Stimulated activated CD4-positive, alpha-beta T cell treated with anti-CD3 and anti-CD28 coated beads, Interleukin-12 subunit alpha, Interleukin-12 subunit beta, amount 100 ng/mL, for 4 hours (primary cell): ENCODE data around the gene KCTD21.
A peak's percentile ranks its signal among the peaks of the same experiment; 100 is the strongest.

Experiments used
- DNase-seq: peaks from one replicate; pipeline ENCODE4 v3.0.0-alpha.2; 2020

The KCTD21 gene

GRCh38 chr11:78218707-78219492 lies 30.5 kb upstream of the KCTD21 start:
- DNase-seq, result no peak

GRCh38 chr11:78217650-78218541 lies 29.5 kb upstream of the KCTD21 start:
- no peak for DNase-seq

DNA sequence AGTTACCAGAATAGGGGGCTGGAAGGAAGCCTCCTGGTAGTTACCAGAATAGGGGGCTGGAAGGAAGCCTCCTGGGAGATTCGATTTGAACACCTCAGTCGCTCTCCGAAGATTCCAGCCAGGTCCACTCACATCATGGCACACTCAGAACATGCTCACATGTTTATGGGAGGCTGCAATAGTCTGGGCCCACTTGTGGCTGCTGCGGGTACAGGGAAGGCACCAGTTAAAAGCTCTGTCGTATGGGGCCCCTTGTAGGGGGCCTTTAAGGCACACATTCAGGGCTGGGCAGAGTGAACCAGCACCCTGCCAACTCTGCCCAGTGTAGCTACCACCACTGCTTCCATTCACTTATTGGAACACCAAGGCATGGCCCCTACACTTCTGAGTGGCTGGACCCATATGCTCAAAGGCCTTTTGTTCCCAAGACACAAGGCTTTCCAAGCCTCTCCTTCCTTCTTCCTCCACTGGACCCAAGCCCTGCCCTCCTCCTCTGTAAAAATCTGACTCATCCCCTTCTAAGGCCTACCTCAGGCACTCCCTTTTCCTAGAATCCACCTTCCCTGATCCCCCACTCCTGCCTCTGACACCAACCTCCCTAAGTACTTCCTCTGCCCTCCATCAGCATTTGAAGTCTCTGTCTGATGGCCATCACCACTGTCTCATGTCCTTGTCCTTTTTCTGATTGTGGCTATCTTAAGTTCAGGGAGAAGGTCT lies 28.3 kb upstream of the KCTD21 start:
- DNase-seq, result no peak

GRCh38 chr11:78216021-78216420 lies 27.6 kb upstream of the KCTD21 start:
- DNase-seq, result no peak

DNA sequence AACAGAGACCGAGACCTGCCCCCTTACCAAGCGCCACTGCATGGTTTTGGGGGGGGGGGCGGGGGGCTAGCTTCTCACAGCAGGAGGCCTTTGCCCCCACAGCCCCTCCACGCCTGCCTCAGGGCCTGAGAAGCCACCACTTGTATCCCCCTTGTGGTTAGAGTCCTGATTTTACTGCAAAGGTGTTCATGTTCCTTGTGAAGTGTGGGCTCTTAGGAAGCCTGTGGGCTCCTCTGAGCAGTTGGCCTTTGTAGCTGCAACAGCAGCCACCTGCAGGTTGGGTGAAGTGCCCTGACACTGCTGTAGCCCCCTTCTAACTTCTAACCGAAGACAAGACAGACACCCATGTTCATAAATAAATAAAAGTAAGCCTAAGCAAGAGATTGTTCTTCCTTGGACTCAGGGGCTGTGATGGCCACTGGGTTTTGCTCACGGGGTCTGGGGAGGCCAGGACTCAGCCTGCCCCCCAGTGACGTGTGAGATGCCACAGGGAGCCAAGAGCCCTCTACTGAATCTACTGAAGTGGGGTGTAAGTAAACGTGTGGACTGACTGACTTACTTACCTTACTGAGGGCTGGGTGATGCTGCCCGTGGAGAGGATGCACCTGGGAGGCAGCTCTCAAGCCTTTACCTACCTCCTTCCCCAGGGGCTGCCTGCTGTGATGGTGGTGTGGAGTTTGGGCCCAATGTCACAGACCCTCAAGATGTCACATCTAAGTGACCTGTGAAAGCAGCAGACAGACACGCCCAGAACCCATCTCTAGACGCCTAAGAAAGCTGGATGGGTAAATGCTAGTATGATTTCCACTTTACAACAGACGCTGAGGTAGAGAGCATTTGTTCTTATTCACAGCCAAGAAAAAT lies 26.1 kb upstream of the KCTD21 start:
- no peak for DNase-seq

DNA sequence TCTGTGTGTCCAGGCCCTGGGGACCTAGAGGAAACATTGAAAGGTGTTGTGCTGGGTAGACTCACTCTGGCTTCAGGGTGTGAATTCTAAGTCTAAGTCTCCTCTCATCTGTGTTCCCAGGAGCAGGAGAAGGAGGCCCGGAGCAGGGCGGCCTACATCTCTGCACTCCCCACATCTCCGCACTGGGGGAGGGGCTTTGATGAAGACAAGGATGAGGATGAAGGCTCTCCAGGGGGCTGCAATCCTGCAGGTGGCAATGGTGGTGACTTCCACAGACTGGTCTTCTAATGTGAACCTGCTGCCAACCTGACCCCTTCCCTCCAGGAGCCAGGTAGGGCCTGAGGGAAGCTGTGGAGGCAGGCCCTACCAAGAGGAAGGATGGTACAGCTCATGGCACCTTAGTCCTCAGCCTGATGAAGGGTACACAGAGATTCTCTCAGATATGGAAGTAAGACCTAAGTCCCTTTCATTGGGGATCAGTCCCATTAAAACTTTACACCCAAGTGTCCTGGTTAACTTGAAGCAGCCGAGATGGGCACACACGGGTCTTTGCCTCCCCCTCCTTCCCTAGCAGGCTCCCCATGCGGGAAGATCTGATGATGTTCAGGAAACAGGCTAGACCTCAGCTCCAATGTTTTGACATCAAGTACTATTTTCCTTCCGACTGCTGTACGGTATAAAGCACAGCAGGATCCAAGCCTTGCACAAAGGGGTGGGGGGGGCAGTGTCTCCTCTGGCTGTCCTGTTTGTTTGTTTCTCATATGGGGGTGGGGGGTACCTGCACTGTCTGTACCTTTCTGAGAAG lies 25.3 kb upstream of the KCTD21 start:
- no peak for DNase-seq

GRCh38 chr11:78212586-78213371 lies 24.4 kb upstream of the KCTD21 start:
- DNase-seq, result no peak

DNA sequence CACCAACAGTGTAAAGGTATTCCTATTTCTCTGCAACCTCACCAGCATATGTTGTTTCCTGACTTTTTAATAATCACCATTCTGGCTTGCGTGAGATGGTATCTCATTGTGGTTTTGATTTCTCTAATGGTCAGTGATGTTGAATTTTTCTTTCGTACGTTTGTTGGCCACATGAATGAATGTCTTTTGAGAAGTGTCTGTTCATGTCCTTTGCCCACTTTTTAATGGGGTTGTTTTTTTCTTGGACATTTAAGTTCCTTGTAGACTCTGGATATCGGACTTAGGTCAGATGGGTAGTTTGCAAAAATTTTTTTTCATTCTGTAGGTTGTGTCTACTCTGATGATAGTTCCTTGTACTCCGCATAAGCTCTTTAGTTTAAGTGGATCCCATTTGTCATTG lies 23.1 kb upstream of the KCTD21 start:
- DNase-seq, result no peak

- DNase-seq, result no peak
Observed at GRCh38 chr11:78210000-78210608, 21.7 kb upstream of the KCTD21 start.

GRCh38 chr11:78209478-78209877 lies 21.1 kb upstream of the KCTD21 start:
- DNase-seq, result no peak

- DNase-seq, result no peak
Observed at GRCh38 chr11:78208257-78209165, 20.1 kb upstream of the KCTD21 start.

DNA sequence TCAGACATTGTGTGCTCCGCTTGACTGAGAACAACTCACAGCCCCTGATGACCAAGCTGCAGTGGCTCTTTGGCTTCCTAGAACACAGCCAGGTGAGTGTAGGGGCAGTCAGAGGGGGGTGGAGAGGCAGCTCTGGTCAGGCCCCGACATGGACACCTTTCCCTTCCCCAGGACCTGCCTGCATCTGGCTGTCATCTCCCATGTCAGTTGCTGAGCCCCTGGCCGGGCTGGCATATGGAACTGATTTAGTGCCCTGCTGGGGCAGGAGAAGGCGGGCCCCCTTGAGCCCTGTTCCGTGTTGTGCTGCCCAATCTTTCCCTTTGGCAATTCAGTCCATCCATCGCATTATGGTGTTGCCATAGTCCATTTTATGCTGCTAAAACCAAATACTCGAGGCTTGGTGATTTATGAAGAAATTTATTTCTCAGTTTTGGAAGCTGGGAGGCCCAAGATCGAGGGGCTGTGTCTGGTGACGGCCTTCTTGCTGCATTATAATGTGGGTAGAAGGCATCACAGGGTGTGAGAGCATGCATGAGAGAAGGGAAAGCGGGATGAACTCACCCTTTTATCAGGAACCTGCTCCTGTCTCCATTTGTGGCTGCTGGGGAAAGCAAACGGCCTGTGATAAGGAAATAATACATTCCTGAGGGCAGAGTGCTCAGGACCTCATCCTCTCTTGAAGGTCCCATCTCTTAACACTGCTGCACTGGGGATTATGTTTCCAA lies 19.3 kb upstream of the KCTD21 start:
- no peak for DNase-seq

DNA sequence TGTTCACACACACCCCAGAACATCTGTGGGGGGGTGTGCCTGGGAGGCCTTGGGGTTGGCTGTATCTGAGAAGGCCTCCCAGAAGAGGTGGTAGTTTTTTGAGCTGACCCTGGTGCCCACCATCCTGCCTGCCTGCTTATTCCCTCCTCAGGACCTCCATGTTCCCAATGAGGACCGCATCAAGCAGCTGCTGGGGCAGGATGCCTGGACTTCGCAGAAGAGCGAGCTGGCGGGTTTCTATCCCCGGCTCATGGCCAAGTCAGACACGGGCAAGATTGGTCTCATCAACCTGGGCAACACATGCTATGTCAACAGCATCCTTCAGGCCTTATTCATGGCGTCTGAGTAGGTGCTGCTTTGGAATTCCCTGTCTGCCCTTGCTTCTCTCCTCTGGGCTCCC lies 17.3 kb upstream of the KCTD21 start:
- DNase-seq, result no peak

- DNase-seq, result no peak
Observed at GRCh38 chr11:78205256-78205655, 16.8 kb upstream of the KCTD21 start.

- DNase-seq, result no peak
Observed at GRCh38 chr11:78203184-78203583, 14.8 kb upstream of the KCTD21 start.

DNA sequence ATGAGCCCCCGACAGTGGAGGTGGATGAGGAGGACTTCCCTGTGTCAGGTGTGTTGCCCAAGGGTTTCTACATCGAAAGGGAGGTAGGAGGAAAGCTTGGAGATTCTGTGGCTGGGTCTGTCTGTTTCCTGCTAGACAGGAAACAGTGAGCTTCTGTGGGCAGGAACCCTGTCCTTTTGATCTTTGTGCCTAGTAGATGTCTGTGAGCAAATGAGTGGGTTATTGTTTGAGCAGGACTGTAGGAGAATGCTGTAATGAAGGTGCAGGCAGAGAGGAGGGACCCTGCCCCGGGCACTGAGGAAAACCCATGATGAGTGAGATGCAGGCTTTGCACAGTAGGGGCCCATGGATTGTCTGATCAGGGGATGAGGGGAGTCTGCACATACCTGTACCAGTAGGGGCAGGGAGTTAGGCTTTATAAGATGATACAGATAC lies 14.3 kb upstream of the KCTD21 start:
- DNase-seq, result peak; percentile 12

DNA sequence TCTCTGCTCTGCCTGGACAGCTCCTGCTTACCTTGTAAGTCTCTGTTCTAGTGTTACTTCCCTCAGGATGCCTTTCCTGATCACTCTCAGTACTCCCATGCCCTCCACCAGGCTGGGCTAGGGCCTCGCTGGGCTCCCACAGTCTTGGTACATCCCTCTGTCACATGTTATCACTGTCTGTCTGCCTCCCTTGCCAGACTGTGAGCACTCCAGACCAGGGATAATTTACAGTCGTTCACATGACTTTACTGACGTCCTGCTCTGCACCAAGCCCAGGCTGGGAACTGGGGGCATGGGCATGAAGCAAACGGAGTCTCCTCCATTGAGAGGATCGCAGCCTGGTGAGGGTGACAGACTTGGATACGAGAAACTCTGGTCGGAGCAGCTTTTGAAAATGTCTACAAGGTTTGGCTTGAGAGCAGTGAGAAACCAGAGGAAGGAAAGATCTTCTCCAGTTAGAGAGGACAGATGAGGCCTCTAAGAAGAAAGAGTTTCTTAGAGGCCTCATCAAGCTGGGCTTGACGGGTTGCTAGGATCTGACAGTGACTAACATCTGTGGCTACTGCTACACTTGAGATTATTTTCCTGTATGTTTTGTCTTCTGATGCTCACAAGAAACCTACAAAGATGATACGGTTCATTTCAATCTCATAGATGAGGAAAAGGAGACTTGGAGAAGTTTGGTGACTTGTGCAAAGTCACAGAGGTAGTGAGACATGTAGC lies 12.8 kb upstream of the KCTD21 start:
- DNase-seq, result no peak

GRCh38 chr11:78200553-78200952 lies 12.1 kb upstream of the KCTD21 start:
- no peak for DNase-seq
